ENCODE results near the gene CKB. TPM values are rescaled to one million over a fixed set of nuclear protein-coding genes. Genes with fewer than 3 reads are reported as not detected.
A peak's percentile ranks its signal among the peaks of the same experiment; 100 is the strongest.

CKB gene
- total and polyA plus RNA-seq, 2 donors (not counting 1 experiment from before 2014, with no cell fraction given), result 3.1 to 4.7 TPM

- H3K4me1 Mint-ChIP-seq, result no peaks in the 10 kb centered on the region
- Histone ChIP-seq H3K4me1 (ENCODE audit: control insufficient read depth in 2 of 2, insufficient read depth in 2 of 2, low read length in 2 of 2) (no peaks in the 10 kb centered on the region), H3K9ac (ENCODE audit: low read length) (no peak overlapping the region), H3K27me3 (replicated peaks in 1 of 4; ENCODE audit: control extremely low read depth in 1 of 4, control insufficient read depth in 3 of 4, insufficient read depth in 4 of 4, low read length in 3 of 4) (no peaks in the 10 kb centered on the region), H3K9me3 (ENCODE audit: control extremely low read depth in 1 of 3, control insufficient read depth in 2 of 3, insufficient read depth in 1 of 3, low read length in 2 of 3) (no peaks in the 10 kb centered on the region), H3K79me2 (ENCODE audit: control insufficient read depth, insufficient read depth, low read length) (no peaks in the 10 kb centered on the region), H3K4me2 (replicated peaks; ENCODE audit: low read depth, low read length, poor library complexity, severe bottlenecking) (no peak overlapping the region), H2AFZ (ENCODE audit: insufficient read depth, low read depth, low read length, poor library complexity, severe bottlenecking) (no peak overlapping the region), H4K20me1 (ENCODE audit: control insufficient read depth, insufficient read depth, low read length, poor library complexity, severe bottlenecking) (no peaks in the 10 kb centered on the region), H3K36me3 (replicated peaks in 1 of 2; ENCODE audit: control extremely low read depth in 1 of 2, control insufficient read depth in 1 of 2, extremely low read depth in 1 of 2, insufficient read depth in 2 of 2, low read length in 1 of 2) (peaks cover 0 to 20% of the 10 kb centered on the region in 2 experiments), H3K27ac (ENCODE audit: low read length in 2 of 2) (no peak overlapping the region), H3K4me3 (ENCODE audit: control extremely low read depth in 1 of 5, extremely low read depth in 1 of 5, insufficient read depth in 1 of 5, low read depth in 2 of 5, low read length in 4 of 5) (no peak overlapping the region)
- no peaks in the 10 kb centered on the region for H3K27me3 Mint-ChIP-seq
- DNase-seq (no peak), ATAC-seq (ENCODE audit: low read depth) (no peak)
- ChIA-PET CTCF (interaction anchor here (0.8 to 3.3 kb wide), 3 partner anchors 9 to 38 kb away, joined by 3 to 15 read pairs (median 6); no protein-coding TSS in a partner anchor), POLR2A (no interaction called here)
- intact Hi-C loops (cut with micrococcal nuclease), result no loop called here
- 89% methylated on average over 15 of the region's 16 CpGs for WGBS (ENCODE audit: insufficient coverage)
- no peak for TF ChIP-seq EZH2 (IDR thresholded peaks at IDR 0.05; ENCODE audit: borderline replicate concordance, insufficient read depth, low read depth, low read length, poor library complexity, severe bottlenecking)
- no peak for TF ChIP-seq CTCF (IDR thresholded peaks at IDR 0.05)
- no peak overlapping the region for H3K4me3 Mint-ChIP-seq
- H3K9me3 Mint-ChIP-seq (ENCODE audit: insufficient read depth), result no peaks in the 10 kb centered on the region
- H3K27ac Mint-ChIP-seq, result peak overlapping the region; percentile 2
Measured at GRCh38 chr14:103508521-103509329, 13.9 kb downstream of the CKB start.

DNA sequence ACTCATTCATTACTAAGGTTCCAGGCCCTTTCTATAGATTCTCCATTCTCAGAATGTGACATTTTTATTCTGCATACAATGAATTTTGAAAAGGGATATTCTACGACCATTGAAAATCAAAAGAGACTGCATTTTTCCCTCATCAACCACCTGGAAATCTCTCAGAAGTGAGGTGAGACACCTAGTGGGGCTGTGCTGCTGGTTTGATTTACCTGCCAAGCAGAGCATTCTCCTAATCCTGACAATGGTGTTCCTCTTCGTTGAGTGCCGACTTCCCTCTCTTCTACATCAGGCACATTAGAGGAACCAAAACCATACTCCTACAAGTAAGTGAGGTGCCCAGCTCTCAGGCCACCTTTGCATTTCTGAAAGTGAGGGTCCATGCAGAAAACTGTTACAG lies 14.9 kb downstream of the CKB start:
- Histone ChIP-seq H3K27me3 (replicated peaks in 1 of 4; ENCODE audit: control extremely low read depth in 1 of 4, control insufficient read depth in 3 of 4, insufficient read depth in 4 of 4, low read length in 3 of 4) (no peaks in the 10 kb centered on the region), H3K9me3 (ENCODE audit: control extremely low read depth in 1 of 3, control insufficient read depth in 2 of 3, insufficient read depth in 1 of 3, low read length in 2 of 3) (no peaks in the 10 kb centered on the region), H3K4me2 (replicated peaks; ENCODE audit: low read depth, low read length, poor library complexity, severe bottlenecking) (no peak overlapping the region), H3K79me2 (ENCODE audit: control insufficient read depth, insufficient read depth, low read length) (no peaks in the 10 kb centered on the region), H2AFZ (ENCODE audit: insufficient read depth, low read depth, low read length, poor library complexity, severe bottlenecking) (no peak overlapping the region), H3K4me3 (ENCODE audit: control extremely low read depth in 1 of 5, extremely low read depth in 1 of 5, insufficient read depth in 1 of 5, low read depth in 2 of 5, low read length in 4 of 5) (no peak overlapping the region), H3K4me1 (ENCODE audit: control insufficient read depth in 2 of 2, insufficient read depth in 2 of 2, low read length in 2 of 2) (no peaks in the 10 kb centered on the region), H3K36me3 (replicated peaks in 1 of 2; ENCODE audit: control extremely low read depth in 1 of 2, control insufficient read depth in 1 of 2, extremely low read depth in 1 of 2, insufficient read depth in 2 of 2, low read length in 1 of 2) (peaks cover 0 to 30% of the 10 kb centered on the region in 2 experiments), H3K9ac (ENCODE audit: low read length) (no peak overlapping the region), H3K27ac (ENCODE audit: low read length in 2 of 2) (no peak overlapping the region), H4K20me1 (ENCODE audit: control insufficient read depth, insufficient read depth, low read length, poor library complexity, severe bottlenecking) (no peaks in the 10 kb centered on the region)
- no peaks in the 10 kb centered on the region for H3K4me1 Mint-ChIP-seq
- CTCF ChIA-PET, result interaction anchor here (0.6 kb wide), 1 partner anchor 117 kb away, joined by 4 read pairs; no protein-coding TSS in a partner anchor
- H3K9me3 Mint-ChIP-seq (ENCODE audit: insufficient read depth), result no peaks in the 10 kb centered on the region
- WGBS (ENCODE audit: insufficient coverage), result 32% methylated on average over 2 of the region's 3 CpGs
- ATAC-seq (ENCODE audit: low read depth) (no peak), DNase-seq (no peak)
- no peak overlapping the region for H3K27ac Mint-ChIP-seq
- TF ChIP-seq EZH2 (IDR thresholded peaks at IDR 0.05; ENCODE audit: borderline replicate concordance, insufficient read depth, low read depth, low read length, poor library complexity, severe bottlenecking) (no peak), CTCF (IDR thresholded peaks at IDR 0.05) (no peak)
- H3K27me3 Mint-ChIP-seq, result no peaks in the 10 kb centered on the region
- intact Hi-C loops (cut with micrococcal nuclease), result no loop called here
- no peak overlapping the region for H3K4me3 Mint-ChIP-seq
- POLR2A ChIA-PET, result no interaction called here
